H1 (cell line): Measurements from ENCODE around the gene FRMD5. TPM values are rescaled to one million over a fixed set of nuclear protein-coding genes. Genes with fewer than 3 reads are reported as not detected.

Experiments used
- CTCF ChIA-PET: fragments of 300-600 bp; sonication (Branson Sonifier 250); formaldehyde crosslinking; loops from one replicate; lab custom pipeline; 2021; ENCODE audit not compliant: partially characterized antibody; lab: Charles Lee
- POLR2A ChIA-PET: fragments of 300-600 bp; sonication (Branson Sonifier 250); formaldehyde crosslinking; loops from one replicate; lab custom pipeline; 2021; ENCODE audit warnings: inconsistent platforms; ENCODE audit not compliant: partially characterized antibody; lab: Charles Lee
- DNase-seq, 2 experiments: peaks; one replicate each; pipeline versions ENCODE4 v3.0.0 to v3.0.0-alpha.2; 2010 to 2022; ENCODE audit warnings: low spot score in 2 of 2, low read depth in 1 of 2, mixed read lengths in 1 of 2
- FAIRE-seq: peaks from 2 replicates; lab custom pipeline; 2011; peaks lifted over from hg19 to GRCh38; lab: Jason Lieb, UNC
- H2AFZ ChIP-seq: 2 replicates; pipeline ENCODE4 v1.8.1; 2012; ENCODE audit warnings: low read length, inconsistent platforms
- H2AK5ac ChIP-seq: 2 replicates; pipeline ENCODE4 v1.6.1; 2013; ENCODE audit warnings: low read depth, low read length
- H2BK120ac ChIP-seq: replicated peaks from 2 replicates; pipeline ENCODE3; 2013; ENCODE audit warnings: low read depth, low read length, inconsistent platforms
- H2BK12ac ChIP-seq: 2 replicates; pipeline ENCODE4 v1.6.1; 2013; ENCODE audit warnings: low read depth, low read length
- H2BK15ac ChIP-seq: 2 replicates; pipeline ENCODE4 v1.6.1; 2013; ENCODE audit warnings: low read length
- H2BK20ac ChIP-seq: 2 replicates; pipeline ENCODE4 v1.6.1; 2013; ENCODE audit warnings: low read length
- H2BK5ac ChIP-seq: 2 replicates; pipeline ENCODE4 v1.6.1; 2013; ENCODE audit warnings: low read depth, low read length
- H3K14ac ChIP-seq: 2 replicates; pipeline ENCODE4 v1.6.1; 2013; ENCODE audit warnings: inconsistent platforms; ENCODE audit not compliant: insufficient read length
- H3K18ac ChIP-seq: 2 replicates; pipeline ENCODE4 v1.6.1; 2013; ENCODE audit warnings: low read length; ENCODE audit errors: extremely low read depth
- H3K23ac ChIP-seq: 2 replicates; pipeline ENCODE4 v1.6.1; 2013; ENCODE audit warnings: inconsistent platforms; ENCODE audit not compliant: insufficient read length
- H3K23me2 ChIP-seq: 2 replicates; pipeline ENCODE4 v1.6.1; 2013; ENCODE audit warnings: low read depth, low read length
- H3K27ac ChIP-seq: 2 replicates; pipeline ENCODE4 v1.6.1; 2011; ENCODE audit warnings: low read depth, low read length, inconsistent platforms
- H3K27me3 ChIP-seq, 4 experiments: replicated peaks in 1 of 4; 1 replicate in 1 of 4; 2 replicates in 3 of 4; pipeline versions ENCODE4 v1.6.1 to v1.8.1; 2011 to 2013; ENCODE audit warnings: low read length in 3 of 4, mild to moderate bottlenecking in 3 of 4, inconsistent platforms in 2 of 4, mixed read lengths in 2 of 4, moderate library complexity in 1 of 4; ENCODE audit not compliant: control insufficient read depth in 3 of 4, insufficient read depth in 3 of 4; ENCODE audit errors: extremely low read depth in 1 of 4
- H3K36me3 ChIP-seq, 4 experiments: 2 replicates each; pipeline versions ENCODE4 v1.6.1 to v1.8.1; 2011 to 2013; ENCODE audit warnings: mild to moderate bottlenecking in 4 of 4, low read length in 3 of 4, moderate library complexity in 2 of 4, control low read depth in 1 of 4, inconsistent platforms in 1 of 4; ENCODE audit not compliant: insufficient read depth in 4 of 4, control insufficient read depth in 2 of 4
- H3K4ac ChIP-seq: replicated peaks from 2 replicates; pipeline ENCODE3; 2013; ENCODE audit warnings: low read length, low read depth, mixed read lengths, inconsistent platforms; ENCODE audit not compliant: insufficient read length
- H3K4me1 ChIP-seq, 4 experiments: replicated peaks in 1 of 4; 1 replicate in 1 of 4; 2 replicates in 3 of 4; pipeline versions ENCODE4 v1.6.1 to v1.8.1; 2011 to 2013; ENCODE audit warnings: low read length in 3 of 4, inconsistent platforms in 2 of 4, mixed read lengths in 1 of 4; ENCODE audit not compliant: insufficient read depth in 4 of 4, control insufficient read depth in 3 of 4
- H3K4me2 ChIP-seq, 2 experiments: 2 replicates each; pipeline versions ENCODE4 v1.6.1 to v1.8.1; 2011 to 2013; ENCODE audit warnings: low read depth in 2 of 2, low read length in 2 of 2, control low read depth in 1 of 2, inconsistent platforms in 1 of 2, mild to moderate bottlenecking in 1 of 2; ENCODE audit not compliant: insufficient read depth in 1 of 2
- H3K4me3 ChIP-seq, 4 experiments: fragments of 200-600, 300-600 bp in 1 of 4; sonication (generic), shearing (Covaris generic), sonication (Bioruptor Twin) in 1 of 4; 2 replicates each; pipeline versions ENCODE4 v1.5.1 to v1.8.1; 2011 to 2016; ENCODE audit warnings: low read length in 4 of 4, low read depth in 3 of 4, control low read depth in 2 of 4, inconsistent platforms in 2 of 4, mild to moderate bottlenecking in 2 of 4, mixed read lengths in 1 of 4, moderate library complexity in 1 of 4; ENCODE audit not compliant: insufficient read depth in 2 of 4; ENCODE audit errors: extremely low read depth in 1 of 4
- H3K56ac ChIP-seq: replicated peaks from 2 replicates; pipeline ENCODE3; 2013; ENCODE audit warnings: low read depth, mild to moderate bottlenecking, mixed read lengths, low read length, inconsistent platforms; ENCODE audit not compliant: insufficient read length
- H3K79me1 ChIP-seq: 2 replicates; pipeline ENCODE4 v1.6.1; 2013; ENCODE audit warnings: low read depth, low read length, control low read depth
- H3K79me2 ChIP-seq, 2 experiments: 2 replicates each; pipeline versions ENCODE4 v1.6.1 to v1.8.1; 2012 to 2013; ENCODE audit warnings: low read length in 2 of 2, mild to moderate bottlenecking in 2 of 2, inconsistent platforms in 1 of 2; ENCODE audit not compliant: insufficient read depth in 2 of 2, control insufficient read depth in 1 of 2
- H3K9ac ChIP-seq, 4 experiments: replicated peaks in 1 of 4; 1 replicate in 1 of 4; 2 replicates in 3 of 4; pipeline versions ENCODE4 v1.6.1 to v1.8.1; 2011 to 2013; ENCODE audit warnings: low read depth in 3 of 4, low read length in 3 of 4, control low read depth in 2 of 4, mild to moderate bottlenecking in 2 of 4, moderate library complexity in 2 of 4, inconsistent platforms in 1 of 4; ENCODE audit errors: extremely low read depth in 1 of 4
- H3K9me3 ChIP-seq, 2 experiments: 2 replicates each; pipeline versions ENCODE4 v1.6.1 to v1.8.1; 2012 to 2013; ENCODE audit warnings: mild to moderate bottlenecking in 2 of 2, moderate library complexity in 2 of 2, control low read depth in 1 of 2, inconsistent platforms in 1 of 2, low read depth in 1 of 2, low read length in 1 of 2, mixed read lengths in 1 of 2; ENCODE audit not compliant: insufficient read depth in 2 of 2
- H4K20me1 ChIP-seq, 2 experiments: replicated peaks in 1 of 2; 2 replicates each; pipeline versions ENCODE3 to v1.8.1; 2011 to 2013; ENCODE audit warnings: inconsistent platforms in 2 of 2, low read length in 2 of 2, mild to moderate bottlenecking in 1 of 2; ENCODE audit not compliant: insufficient read depth in 2 of 2, control insufficient read depth in 1 of 2
- H4K5ac ChIP-seq: 2 replicates; pipeline ENCODE4 v1.6.1; 2013; ENCODE audit warnings: low read length, low read depth, mixed read lengths, inconsistent platforms; ENCODE audit not compliant: insufficient read length
- H4K8ac ChIP-seq: 2 replicates; pipeline ENCODE4 v1.8.0; 2013; ENCODE audit warnings: mild to moderate bottlenecking, moderate library complexity, low read length, inconsistent platforms; ENCODE audit not compliant: insufficient read depth; ENCODE audit errors: extremely low read depth
- H4K91ac ChIP-seq: replicated peaks from 2 replicates; pipeline ENCODE3; 2013; ENCODE audit warnings: low read length, mixed read lengths, inconsistent platforms; ENCODE audit not compliant: insufficient read length
- CBX5 ChIP-seq: fragments of 300-800, 300-1000 bp; sonication (generic); IDR thresholded peaks from 2 replicates; pipeline ENCODE4 v1.7.1; 2016; ENCODE audit warnings: antibody characterized with exemption, low read length, low read depth
- CEBPB ChIP-seq: IDR thresholded peaks from 2 replicates; pipeline ENCODE4 v1.6.1; 2012; ENCODE audit warnings: low read depth, low read length
- EGR1 ChIP-seq: IDR thresholded peaks from 2 replicates; pipeline ENCODE4 v1.6.1; 2011; ENCODE audit warnings: low read depth, low read length, borderline replicate concordance
- JUND ChIP-seq: IDR thresholded peaks from 2 replicates; pipeline ENCODE4 v1.6.1; 2011; ENCODE audit warnings: mild to moderate bottlenecking, improper control_type of control experiment, low read length
- KDM4A ChIP-seq: IDR thresholded peaks from one replicate; pipeline ENCODE4 v1.7.1; 2012; ENCODE audit warnings: low read depth, mild to moderate bottlenecking, moderate library complexity, low read length, inconsistent platforms; ENCODE audit not compliant: severe bottlenecking
- NRF1 ChIP-seq: IDR thresholded peaks from 2 replicates; pipeline ENCODE4 v1.6.1; 2011; ENCODE audit warnings: mild to moderate bottlenecking, low read depth, low read length, improper control_type of control experiment
- PHF8 ChIP-seq: fragments of 200-600 bp; sonication (generic); conservative IDR thresholded peaks from 2 replicates; pipeline ENCODE4 v1.7.1; 2012; ENCODE audit warnings: low read depth, mild to moderate bottlenecking, inconsistent platforms, low read length, moderate library complexity
- POLR2AphosphoS5 ChIP-seq: IDR thresholded peaks from 2 replicates; pipeline ENCODE4 v1.6.1; 2011; ENCODE audit warnings: low read depth, low read length
- SP4 ChIP-seq: IDR thresholded peaks from 2 replicates; pipeline ENCODE4 v1.6.1; 2012; ENCODE audit warnings: low read length, inconsistent platforms
- TAF1 ChIP-seq: IDR thresholded peaks from 2 replicates; pipeline ENCODE4 v1.6.1; 2011; ENCODE audit warnings: mild to moderate bottlenecking, low read depth, low read length
- WGBS, 2 experiments: shearing (Covaris generic) in 1 of 2; methylation state at CpG; one replicate each; pipeline versions ENCODE4 v1.1.6 to v1.1.7; 2013 to 2015; ENCODE audit warnings: low lambda C conversion rate in 2 of 2, mixed read lengths in 2 of 2, inconsistent platforms in 1 of 2, low coverage in 1 of 2, missing lambda C conversion rate in 1 of 2; ENCODE audit not compliant: insufficient replicate concordance in 2 of 2, insufficient coverage in 1 of 2, insufficient read length in 1 of 2; ENCODE audit errors: extremely low coverage in 1 of 2, missing lambda C conversion rate in 1 of 2; 5-methylcytosine and 5-hydroxymethylcytosine counted together
- polyA plus RNA-seq, 7 experiments: library from polyadenylated mRNA; depleted of rRNA in 3 of 7; stranded (reverse) in 5 of 7; unstranded in 2 of 7; fragments of >200 nt in 5 of 7; fragments of 200-250 nt in 2 of 7; gene quantifications; 1 replicate in 5 of 7; 2 replicates in 1 of 7; 4 replicates in 1 of 7; pipeline versions ENCODE4 v1.2.1 to v1.2.3, GENCODE V29; 2011 to 2013; ENCODE audit warnings: missing spikeins in 2 of 7, mixed read lengths in 2 of 7
- total RNA-seq: library from RNA; stranded (reverse); fragmentation: NEBNext Ultra II Directional; extraction: Animal tissue kit (Norgen Biotek cat#: 25700); gene quantifications from 2 replicates; pipeline ENCODE4 v1.2.1, GENCODE V29; 2021
- TF ChIP-seq, protein P1 (sequence below): IDR thresholded peaks from 2 replicates; pipeline ENCODE4 v1.6.1; 2012; ENCODE audit warnings: low read length, inconsistent platforms

The FRMD5 gene
- total and polyA plus RNA-seq, 2 of the 8 experiments (the other 6 are each of a cell fraction or from before 2014, with no cell fraction given): 10.1 to 12.6 TPM

GRCh38 chr15:44069489-44069888 lies 125.6 kb downstream of the FRMD5 start:
- Histone ChIP-seq H2BK120ac (no peak overlapping the region), H4K91ac (no peak overlapping the region)
- TF ChIP-seq JUND: no peak
- TF ChIP-seq NRF1: no peak
- TF ChIP-seq, protein P1, sequence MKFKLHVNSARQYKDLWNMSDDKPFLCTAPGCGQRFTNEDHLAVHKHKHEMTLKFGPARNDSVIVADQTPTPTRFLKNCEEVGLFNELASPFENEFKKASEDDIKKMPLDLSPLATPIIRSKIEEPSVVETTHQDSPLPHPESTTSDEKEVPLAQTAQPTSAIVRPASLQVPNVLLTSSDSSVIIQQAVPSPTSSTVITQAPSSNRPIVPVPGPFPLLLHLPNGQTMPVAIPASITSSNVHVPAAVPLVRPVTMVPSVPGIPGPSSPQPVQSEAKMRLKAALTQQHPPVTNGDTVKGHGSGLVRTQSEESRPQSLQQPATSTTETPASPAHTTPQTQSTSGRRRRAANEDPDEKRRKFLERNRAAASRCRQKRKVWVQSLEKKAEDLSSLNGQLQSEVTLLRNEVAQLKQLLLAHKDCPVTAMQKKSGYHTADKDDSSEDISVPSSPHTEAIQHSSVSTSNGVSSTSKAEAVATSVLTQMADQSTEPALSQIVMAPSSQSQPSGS: no peak
- no peak for TF ChIP-seq SP4
- no peak for TF ChIP-seq TAF1
- no peak for TF ChIP-seq KDM4A
- TF ChIP-seq CBX5: no peak
- TF ChIP-seq CEBPB: no peak
- TF ChIP-seq EGR1: no peak
- no peak for TF ChIP-seq PHF8
- no peak for TF ChIP-seq POLR2AphosphoS5
- TF ChIP-seq, all 59 proteins: peak for 0
- Histone ChIP-seq H4K8ac (no peak overlapping the region), H3K4me3 (no peak overlapping the region), H3K79me2 (no peaks in the 10 kb centered on the region), H4K20me1 (no peaks in the 10 kb centered on the region), H3K14ac (no peak overlapping the region), H2BK12ac (no peak overlapping the region), H4K5ac (no peak overlapping the region), H3K9me3 (no peaks in the 10 kb centered on the region), H3K27ac (no peak overlapping the region), H2AK5ac (no peak overlapping the region), H2BK5ac (no peak overlapping the region), H3K4me2 (no peak overlapping the region), H2AFZ (no peak overlapping the region), H3K23ac (no peak overlapping the region), H2BK20ac (no peak overlapping the region), H3K18ac (no peak overlapping the region), H2BK15ac (no peak overlapping the region), H3K4ac (no peak overlapping the region), H3K9ac (no peak overlapping the region), H3K4me1 (no peaks in the 10 kb centered on the region), H3K27me3 (no peaks in the 10 kb centered on the region), H3K23me2 (no peaks in the 10 kb centered on the region), H3K56ac (no peak overlapping the region), H3K36me3 (no peaks in the 10 kb centered on the region), H3K79me1 (no peaks in the 10 kb centered on the region)
- FAIRE-seq (no peak), DNase-seq (no peak)
- ChIA-PET CTCF (interaction anchor here (1.4 to 3.2 kb wide), 4 partner anchors 9 to 188 kb away, joined by 4 to 24 read pairs (median 4); no protein-coding TSS in a partner anchor), POLR2A (no interaction called here)
- 91% methylated on average over 1 of the region's 1 CpG; no CpG with 5 or more reads in 1 of the 2 experiments for WGBS, 2 experiments
